ENCODE results near the gene KCNJ10.

KCNJ10 gene

DNA sequence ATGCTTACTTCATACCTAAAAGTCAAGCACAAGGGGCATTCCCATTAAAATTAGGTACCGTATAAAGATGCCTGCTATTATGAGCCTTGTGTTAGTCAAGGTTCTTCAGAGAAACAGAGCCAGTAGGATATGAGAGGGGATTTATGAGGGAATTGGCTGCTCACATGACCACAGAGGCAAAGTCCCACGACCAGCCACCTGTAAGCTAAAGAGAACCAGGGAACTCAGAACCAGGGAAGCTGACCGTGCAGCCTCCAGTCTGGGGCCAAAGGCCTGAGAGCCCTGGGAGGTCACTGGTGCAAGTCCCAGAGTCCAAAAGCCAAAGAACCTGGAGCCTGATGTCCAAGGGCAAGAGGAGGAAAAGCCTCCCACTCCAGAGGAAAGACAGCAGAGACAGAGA is 58.2 kb downstream of the KCNJ10 start:
- no peak overlapping the region for H3K27ac ChIP-seq
- TF ChIP-seq, protein P1, sequence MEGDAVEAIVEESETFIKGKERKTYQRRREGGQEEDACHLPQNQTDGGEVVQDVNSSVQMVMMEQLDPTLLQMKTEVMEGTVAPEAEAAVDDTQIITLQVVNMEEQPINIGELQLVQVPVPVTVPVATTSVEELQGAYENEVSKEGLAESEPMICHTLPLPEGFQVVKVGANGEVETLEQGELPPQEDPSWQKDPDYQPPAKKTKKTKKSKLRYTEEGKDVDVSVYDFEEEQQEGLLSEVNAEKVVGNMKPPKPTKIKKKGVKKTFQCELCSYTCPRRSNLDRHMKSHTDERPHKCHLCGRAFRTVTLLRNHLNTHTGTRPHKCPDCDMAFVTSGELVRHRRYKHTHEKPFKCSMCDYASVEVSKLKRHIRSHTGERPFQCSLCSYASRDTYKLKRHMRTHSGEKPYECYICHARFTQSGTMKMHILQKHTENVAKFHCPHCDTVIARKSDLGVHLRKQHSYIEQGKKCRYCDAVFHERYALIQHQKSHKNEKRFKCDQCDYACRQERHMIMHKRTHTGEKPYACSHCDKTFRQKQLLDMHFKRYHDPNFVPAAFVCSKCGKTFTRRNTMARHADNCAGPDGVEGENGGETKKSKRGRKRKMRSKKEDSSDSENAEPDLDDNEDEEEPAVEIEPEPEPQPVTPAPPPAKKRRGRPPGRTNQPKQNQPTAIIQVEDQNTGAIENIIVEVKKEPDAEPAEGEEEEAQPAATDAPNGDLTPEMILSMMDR (conservative IDR thresholded peaks at IDR 0.05) = no peak

DNA sequence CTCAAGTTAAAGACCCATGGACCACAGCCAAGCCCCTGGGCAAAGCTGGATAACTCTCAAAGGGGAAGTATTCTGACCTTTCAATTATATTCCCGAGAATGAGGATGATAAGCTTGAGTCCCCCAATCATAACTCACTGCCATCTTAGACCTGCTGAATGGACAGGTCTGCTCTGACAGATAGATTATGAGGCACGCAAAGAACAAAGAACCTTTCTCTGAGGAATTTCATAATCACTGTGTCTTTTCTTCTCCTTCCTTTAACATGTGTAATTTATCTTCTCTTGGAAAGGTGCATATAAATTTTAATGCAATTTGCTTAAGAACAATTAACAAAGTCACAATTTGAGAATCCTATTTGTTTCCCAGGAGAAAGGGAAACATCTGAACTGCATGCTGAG is 60.2 kb downstream of the KCNJ10 start:
- no peak overlapping the region for H3K27ac ChIP-seq
- TF ChIP-seq, protein P1 (conservative IDR thresholded peaks at IDR 0.05) = no peak

DNA sequence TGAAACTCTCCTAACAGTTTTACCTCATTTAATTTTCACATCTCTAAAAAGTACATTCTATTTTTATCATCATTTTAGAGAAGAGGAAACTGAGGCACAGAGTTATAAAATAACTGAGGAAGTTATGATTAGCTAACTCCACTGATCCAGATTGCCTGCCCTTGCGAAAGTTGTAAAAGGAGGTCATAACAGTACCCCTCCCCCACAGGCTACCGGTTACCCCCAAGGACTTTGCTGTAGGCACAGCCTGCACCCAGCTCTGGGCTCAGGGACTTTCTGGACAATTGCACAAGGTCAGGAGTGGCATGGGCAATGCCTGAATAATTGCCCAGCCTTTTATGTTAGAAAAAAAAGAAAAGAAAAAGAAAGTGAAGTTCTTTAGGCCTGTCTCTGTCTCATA is 60.9 kb downstream of the KCNJ10 start:
- no peak overlapping the region for H3K27ac ChIP-seq
- TF ChIP-seq, protein P1 (conservative IDR thresholded peaks at IDR 0.05) = no peak

DNA sequence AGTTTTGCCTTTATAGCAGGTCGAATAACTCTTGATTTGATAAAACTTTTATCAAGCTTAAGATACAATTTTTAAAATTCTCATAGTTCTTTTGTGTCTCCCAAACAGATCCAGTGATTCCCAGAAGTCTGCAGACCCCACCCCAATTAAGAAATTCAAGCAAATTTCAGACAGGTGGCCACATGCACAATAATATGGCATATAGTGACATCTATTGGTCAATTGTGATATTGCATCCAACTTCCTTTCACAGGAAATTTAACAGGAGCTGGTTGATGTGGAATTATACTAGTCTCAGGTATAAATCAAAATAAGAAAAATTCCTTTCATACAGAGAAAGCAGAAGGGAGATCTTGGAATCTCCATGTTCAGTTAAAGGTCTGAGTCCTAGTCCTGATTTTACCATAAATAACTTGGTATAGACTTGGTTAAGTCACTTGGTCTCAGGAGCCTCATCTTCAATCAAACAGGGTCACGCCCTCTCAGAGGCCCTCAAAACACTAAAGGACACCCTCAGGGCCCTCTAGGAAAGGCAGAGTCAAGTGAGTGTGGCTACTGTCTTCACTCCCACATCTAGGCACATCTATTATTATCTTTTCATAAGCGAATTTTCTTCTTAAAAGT is 62.3 kb downstream of the KCNJ10 start:
- TF ChIP-seq, protein P1 (conservative IDR thresholded peaks at IDR 0.05) = peak; percentile 79

DNA sequence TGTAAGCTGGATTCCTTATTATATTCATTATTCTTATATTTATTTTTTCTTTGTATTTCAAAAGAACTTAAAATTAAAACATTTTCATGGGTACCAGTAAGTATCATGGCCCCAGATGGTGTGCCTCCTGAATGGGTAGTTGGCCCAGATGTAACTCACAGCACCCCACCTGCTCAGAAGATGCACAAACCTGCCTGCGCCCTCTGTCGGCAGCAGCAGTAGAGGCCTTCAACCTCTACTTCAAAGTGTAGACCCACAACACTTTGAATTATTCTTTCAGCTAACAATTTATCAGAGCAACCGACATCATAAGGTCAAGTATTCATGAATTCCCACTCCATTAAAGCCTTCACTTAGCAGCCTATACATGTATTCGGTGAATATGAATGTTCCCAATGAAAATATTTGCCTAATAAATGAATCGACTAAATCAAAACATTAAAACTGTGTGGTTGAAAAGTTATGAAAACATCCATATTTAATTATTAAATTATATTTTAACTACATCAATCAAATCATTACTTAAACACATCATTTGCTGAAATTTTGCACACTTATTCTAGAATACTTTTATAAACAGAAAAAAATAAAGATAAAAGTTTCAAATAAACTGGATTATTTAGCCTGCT is 63.5 kb downstream of the KCNJ10 start:
- H3K27ac ChIP-seq = no peak overlapping the region
- TF ChIP-seq, protein P1 (conservative IDR thresholded peaks at IDR 0.05) = peak; percentile 96

More for the DNA sequence above, 62.3 kb downstream of the KCNJ10 start:
- H3K27ac ChIP-seq = no peak overlapping the region

DNA sequence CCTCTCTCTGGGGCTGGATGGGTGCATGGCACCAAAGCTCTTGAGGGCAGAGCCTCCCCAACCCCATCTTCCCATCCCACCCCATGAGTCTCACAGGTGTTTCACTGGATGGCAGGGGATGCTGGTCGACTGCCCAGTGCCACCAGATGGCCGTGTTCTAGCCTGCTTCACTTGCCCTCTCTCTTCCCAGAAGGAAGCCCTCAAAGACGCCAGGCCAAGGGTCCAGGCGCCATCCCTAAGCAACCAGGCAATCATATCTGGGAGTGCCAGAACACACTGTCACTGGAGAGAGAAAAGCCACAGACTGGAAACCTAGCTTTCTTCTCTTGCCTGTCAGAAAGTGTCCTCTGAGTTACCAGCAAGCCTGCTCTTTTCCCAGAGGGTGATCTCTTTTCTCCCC is 64.9 kb downstream of the KCNJ10 start:
- no peak overlapping the region for H3K27ac ChIP-seq
- TF ChIP-seq, protein P1 (conservative IDR thresholded peaks at IDR 0.05) = no peak

DNA sequence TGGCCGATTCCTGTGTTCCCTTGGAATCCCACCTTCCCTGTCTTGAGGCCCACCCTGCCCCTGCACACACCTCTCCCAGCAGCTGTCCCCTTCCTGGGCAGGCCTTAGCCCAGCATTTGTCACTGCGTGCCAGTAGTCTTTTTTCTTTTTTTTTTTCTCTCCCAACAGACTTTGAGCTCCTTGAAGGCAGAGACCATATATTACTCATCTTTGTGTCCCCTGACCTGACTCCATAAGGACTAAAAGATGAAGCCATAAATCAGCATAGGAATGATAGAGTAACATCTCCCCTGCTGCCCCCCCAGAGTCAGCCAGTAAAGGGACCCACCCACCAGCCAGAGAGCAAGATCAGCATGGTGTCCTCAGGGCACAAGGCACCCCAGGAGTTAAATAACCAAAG is 65.5 kb downstream of the KCNJ10 start:
- H3K27ac ChIP-seq = no peak overlapping the region
- TF ChIP-seq, protein P1 (conservative IDR thresholded peaks at IDR 0.05) = no peak

Measured in VCaP (cell line).